GM12878 (cell line): ENCODE data around the gene CACNG4. TPM values are rescaled to one million over a fixed set of nuclear protein-coding genes. Genes with fewer than 3 reads are reported as not detected.

Source experiments
- ATAC-seq: fragments of 200-7000 bp; cut with Tn5 transposase; 3 replicates; pipeline ENCODE4 v1.9.1; 2020; ENCODE audit warnings: mild to moderate bottlenecking, moderate library complexity
- BruUV-seq: library from RNA; stranded (reverse); fragments of 400-500 nt; replicated peaks from 2 replicates; lab custom pipeline; 2021; lab: Mats Ljungman, UMichigan
- CTCF ChIA-PET: fragments of 300-600 bp; sonication (Branson Sonifier 250); formaldehyde crosslinking; extraction: SDS; loops from one replicate; lab custom pipeline; 2021; ENCODE audit warnings: inconsistent platforms; lab: Yijun Ruan, JAX
- POLR2A ChIA-PET: fragments of 350-600 bp; formaldehyde crosslinking; extraction: SDS; loops from one replicate; lab custom pipeline; 2021; ENCODE audit warnings: inconsistent platforms; lab: Charles Lee
- RAD21 ChIA-PET: fragments of 300-600 bp; sonication (Branson Sonifier 250); formaldehyde crosslinking; loops from one replicate; lab custom pipeline; 2023; ENCODE audit warnings: antibody characterized with exemption; ENCODE audit not compliant: unreplicated experiment; lab: Charles Lee
- SMC1A ChIA-PET: fragments of 300-600 bp; sonication (Branson Sonifier 250); formaldehyde crosslinking; loops from one replicate; lab custom pipeline; 2023; ENCODE audit not compliant: unreplicated experiment, uncharacterized antibody; lab: Charles Lee
- DNase-seq: peaks from one replicate; pipeline ENCODE4 v3.0.0-alpha.2; 2011; ENCODE audit warnings: low read depth, low spot score
- FAIRE-seq: peaks from 3 replicates; lab custom pipeline; 2011; peaks lifted over from hg19 to GRCh38; lab: Jason Lieb, UNC
- H2AFZ ChIP-seq: 2 replicates; pipeline ENCODE4 v1.6.0; 2011; ENCODE audit warnings: low read depth, low read length, control low read depth; ENCODE audit not compliant: control insufficient read depth
- H3K27ac ChIP-seq: 2 replicates; pipeline ENCODE4 v1.5.1; 2011; ENCODE audit warnings: control low read depth; ENCODE audit not compliant: control insufficient read depth, insufficient read depth
- H3K27me3 ChIP-seq, 2 experiments: replicated peaks in 1 of 2; 2 replicates each; pipeline versions ENCODE4 v1.6.0 to v1.6.1; 2011; ENCODE audit warnings: low read length in 1 of 2; ENCODE audit not compliant: control insufficient read depth in 2 of 2, insufficient read depth in 2 of 2
- H3K36me3 ChIP-seq, 2 experiments: 2 replicates each; pipeline ENCODE4 v1.5.1; 2011; ENCODE audit warnings: low read length in 1 of 2; ENCODE audit not compliant: control insufficient read depth in 2 of 2, insufficient read depth in 2 of 2
- H3K4me1 ChIP-seq: 2 replicates; pipeline ENCODE4 v1.6.1; 2011; ENCODE audit warnings: mild to moderate bottlenecking, low read length, moderate library complexity, mixed read lengths; ENCODE audit not compliant: control insufficient read depth, insufficient read depth
- H3K4me2 ChIP-seq: 2 replicates; pipeline ENCODE4 v1.6.0; 2011; ENCODE audit warnings: control low read depth; ENCODE audit not compliant: control insufficient read depth, insufficient read depth
- H3K4me3 ChIP-seq: fragments of 200-600 bp; sonication (generic); 2 replicates; pipeline ENCODE4 v1.5.1; 2016
- H3K79me2 ChIP-seq: 2 replicates; pipeline ENCODE4 v1.6.0; 2011; ENCODE audit warnings: low read length; ENCODE audit not compliant: control insufficient read depth, insufficient read depth
- H3K9ac ChIP-seq: 2 replicates; pipeline ENCODE4 v1.8.0; 2011; ENCODE audit warnings: low read length, control low read depth, mixed read lengths; ENCODE audit not compliant: control insufficient read depth, insufficient read depth
- H3K9me3 ChIP-seq: replicated peaks from 3 replicates; pipeline ENCODE4 v1.5.1; 2011; ENCODE audit warnings: mild to moderate bottlenecking, low read length; ENCODE audit not compliant: control insufficient read depth, insufficient read depth
- H4K20me1 ChIP-seq: 2 replicates; pipeline ENCODE4 v1.6.0; 2011; ENCODE audit not compliant: control insufficient read depth, insufficient read depth
- CREM ChIP-seq: IDR thresholded peaks from 2 replicates; pipeline ENCODE4 v1.6.1; 2014; ENCODE audit warnings: antibody characterized with exemption, low read depth
- HDGF ChIP-seq: fragments of 450-650 bp; IDR thresholded peaks from 2 replicates; pipeline ENCODE4 v1.6.1; 2016; ENCODE audit warnings: antibody characterized with exemption
- HSF1 ChIP-seq: fragments of 150-350 bp; IDR thresholded peaks from 2 replicates; pipeline ENCODE4 v1.6.1; 2014; ENCODE audit warnings: mild to moderate bottlenecking, low read depth, low read length
- KAT2A ChIP-seq: conservative IDR thresholded peaks from 2 replicates; pipeline ENCODE4 v1.6.1; 2011; ENCODE audit warnings: low read depth, low read length; ENCODE audit not compliant: control insufficient read depth
- MYB ChIP-seq: fragments of 150-350 bp; IDR thresholded peaks from 2 replicates; pipeline ENCODE4 v1.6.1; 2014; ENCODE audit warnings: mild to moderate bottlenecking, low read depth, low read length, borderline replicate concordance
- PBX3 ChIP-seq: IDR thresholded peaks from 2 replicates; pipeline ENCODE4 v1.6.1; 2011; ENCODE audit warnings: mild to moderate bottlenecking, low read depth, low read length, moderate library complexity; ENCODE audit not compliant: insufficient replicate concordance
- SIX5 ChIP-seq: IDR thresholded peaks from 2 replicates; pipeline ENCODE4 v1.6.1; 2011; ENCODE audit warnings: mild to moderate bottlenecking, low read depth, low read length, moderate library complexity; ENCODE audit not compliant: severe bottlenecking
- SMAD5 ChIP-seq: IDR thresholded peaks from 2 replicates; pipeline ENCODE4 v1.6.1; 2016; ENCODE audit warnings: antibody characterized with exemption, low read depth
- SREBF1 ChIP-seq: IDR thresholded peaks from 2 replicates; pipeline ENCODE4 v1.6.1; 2012; ENCODE audit warnings: mild to moderate bottlenecking, low read length
- TARDBP ChIP-seq: IDR thresholded peaks from 2 replicates; pipeline ENCODE4 v1.6.1; 2016; ENCODE audit warnings: borderline replicate concordance
- TBL1XR1 ChIP-seq: IDR thresholded peaks from 2 replicates; pipeline ENCODE4 v1.6.1; 2012; ENCODE audit warnings: low read depth, low read length, improper control_type of control experiment
- ZBTB33 ChIP-seq: fragments of 450-650 bp; IDR thresholded peaks from 2 replicates; pipeline ENCODE4 v1.6.1; 2017; ENCODE audit warnings: mild to moderate bottlenecking
- WGBS: methylation state at CpG from one replicate; pipeline ENCODE4 v1.1.6; 2016; ENCODE audit warnings: low lambda C conversion rate; ENCODE audit not compliant: insufficient replicate concordance, insufficient coverage; ENCODE audit errors: missing lambda C conversion rate; 5-methylcytosine and 5-hydroxymethylcytosine counted together
- in situ Hi-C: fragments of 300-500 bp; cut with MboI; formaldehyde crosslinking; loops from 9 replicates; pipeline ENCODE4 v1.14.3; 2018; ENCODE audit warnings: mixed read lengths
- intact Hi-C: fragments of 100-400 bp; cut with micrococcal nuclease; formaldehyde crosslinking; loops from one replicate; pipeline ENCODE4 v1.14.2; 2022; ENCODE audit not compliant: unreplicated experiment
- polyA plus RNA-seq, 11 experiments: library from polyadenylated mRNA; depleted of rRNA in 4 of 11; unstranded in 6 of 11; stranded (reverse) in 5 of 11; fragments of >200 nt; fragmentation: Nextera tagmentation in 4 of 11; fragmentation: Illumina TruSeq in 1 of 11; extraction: Ambion mirVana in 4 of 11; extraction: Trizol in 1 of 11; gene quantifications; 1 replicate in 1 of 11; 2 replicates in 10 of 11; pipeline versions ENCODE4 v1.2.1 to v1.2.3, GENCODE V29; 2011 to 2016; ENCODE audit warnings: inconsistent platforms in 2 of 11, missing spikeins in 2 of 11, low read depth in 1 of 11
- total RNA-seq, 4 experiments: library from RNA; depleted of rRNA in 3 of 4; stranded (reverse); fragments of >200 nt in 3 of 4; fragmentation: Illumina TruSeq in 1 of 4; extraction: Trizol in 1 of 4; gene quantifications; 2 replicates each; pipeline versions ENCODE4 v1.2.1 to v1.2.3, GENCODE V29; 2013 to 2021

CACNG4 gene
- total and polyA plus RNA-seq, 10 of the 15 experiments (the other 5 are each of a cell fraction or from before 2014, with no cell fraction given), result 0.08 TPM; not detected in 8

- Histone ChIP-seq H3K27me3 (peaks cover 0 to 1% of the 10 kb centered on the region in 2 experiments; a peak in 1 of 4 replicates), H3K79me2 (no peaks in the 10 kb centered on the region), H3K4me3 (no peak overlapping the region), H3K36me3 (no peaks in the 10 kb centered on the region), H3K27ac (no peak overlapping the region), H3K9ac (no peak overlapping the region), H3K4me1 (peaks cover 15% of the 10 kb centered on the region), H2AFZ (no peak overlapping the region), H4K20me1 (no peaks in the 10 kb centered on the region), H3K4me2 (no peak overlapping the region), H3K9me3 (no peaks in the 10 kb centered on the region)
- DNase-seq (no peak), FAIRE-seq (peak; percentile 38), ATAC-seq (no peak)
- in situ Hi-C loops, result no loop called here
- ChIA-PET RAD21 (no interaction called here), POLR2A (no interaction called here), CTCF (no interaction called here), SMC1A (no interaction called here)
- TF ChIP-seq ZBTB33, result no peak
- no peak for TF ChIP-seq KAT2A
- TF ChIP-seq SIX5, result no peak
- TF ChIP-seq HDGF, result no peak
- no peak for TF ChIP-seq PBX3
- TF ChIP-seq SMAD5, result no peak
- no peak for TF ChIP-seq CREM
- no peak for TF ChIP-seq SREBF1
- TF ChIP-seq MYB, result no peak
- TF ChIP-seq TARDBP, result no peak
- TF ChIP-seq HSF1, result no peak
- TF ChIP-seq TBL1XR1, result no peak
- WGBS, result 49% methylated on average over 6 of the region's 6 CpGs
- BruUV-seq, result no TSS peak
- intact Hi-C loops, result no loop called here
Measured at GRCh38 chr17:66950886-66951604, 13.5 kb upstream of the CACNG4 start.
